ENCODE results near the gene XIRP1. TPM values are rescaled to one million over a fixed set of nuclear protein-coding genes. Genes with fewer than 3 reads are reported as not detected.
A peak's percentile ranks its signal among the peaks of the same experiment; 100 is the strongest.

Gene XIRP1
- total RNA-seq, 1 donor from 2014 or later = not detected

GRCh38 chr3:39210078-39210477 is 17.7 kb upstream of the XIRP1 start:
- DNase-seq (ENCODE audit: low read depth, low spot score) = no peak

DNA sequence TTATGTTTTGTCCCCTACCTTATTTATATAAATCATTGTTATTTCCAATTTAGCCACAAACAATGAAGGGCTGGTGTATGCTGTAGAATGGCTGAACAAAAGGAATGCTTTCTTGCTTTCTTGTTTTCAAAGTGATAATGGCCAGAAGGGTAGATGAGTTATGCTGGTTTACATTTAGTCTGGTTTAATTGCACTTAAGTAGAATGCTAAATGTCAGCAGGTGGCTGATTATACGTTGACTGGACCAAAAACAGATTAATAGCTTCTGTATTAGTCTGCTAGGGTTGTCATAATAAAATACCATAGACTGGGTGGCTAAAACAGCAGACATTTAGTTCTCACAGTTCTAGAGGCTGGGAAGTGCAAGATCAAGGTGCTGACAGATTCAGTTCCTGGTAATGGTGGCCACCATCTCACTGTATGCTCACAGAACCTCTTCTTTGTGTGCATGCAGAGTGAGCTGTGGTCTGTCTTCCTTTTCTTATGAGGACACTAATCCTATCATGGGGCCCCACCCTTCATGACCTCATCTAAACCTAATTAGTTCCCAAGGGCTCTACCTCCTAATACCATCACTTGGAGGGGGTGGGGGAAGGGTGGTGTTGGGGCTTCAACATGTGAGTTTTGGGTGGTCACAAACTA is 17.1 kb upstream of the XIRP1 start:
- no peak for DNase-seq (ENCODE audit: low read depth, low spot score)

DNA sequence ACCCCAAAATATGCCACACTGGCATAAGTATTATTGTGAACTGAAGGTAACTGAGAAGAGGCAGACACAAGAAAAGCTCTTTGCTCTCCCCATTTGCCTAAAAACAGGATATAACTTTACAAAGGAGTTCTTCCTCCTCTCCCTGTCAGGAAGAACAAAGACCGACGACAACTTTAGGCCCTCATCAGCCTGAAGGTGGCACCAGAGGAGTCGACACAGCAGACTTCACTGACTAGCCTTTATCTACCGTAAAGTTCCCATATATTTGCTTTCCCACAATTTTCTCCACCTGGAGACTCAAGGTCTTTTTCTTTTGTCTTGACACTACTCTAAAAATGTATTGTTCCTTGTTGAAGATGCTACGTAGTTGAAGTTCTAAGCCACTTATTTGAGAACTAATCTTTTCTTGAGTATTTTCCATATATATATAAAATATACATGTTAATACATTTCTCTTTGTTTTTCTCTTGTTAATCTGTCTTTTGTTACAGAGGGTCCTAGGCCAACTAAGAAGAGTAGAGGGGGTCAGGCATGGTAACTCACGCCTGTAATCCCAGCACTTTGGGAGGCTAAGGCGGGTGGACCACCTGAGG is 16.2 kb upstream of the XIRP1 start:
- peak; percentile 10 for DNase-seq (ENCODE audit: low read depth, low spot score)

- no peak for DNase-seq (ENCODE audit: low read depth, low spot score)
Measured at GRCh38 chr3:39207361-39208186, 15.2 kb upstream of the XIRP1 start.

GRCh38 chr3:39205919-39206516 is 13.6 kb upstream of the XIRP1 start:
- DNase-seq (ENCODE audit: low read depth, low spot score) = no peak

DNA sequence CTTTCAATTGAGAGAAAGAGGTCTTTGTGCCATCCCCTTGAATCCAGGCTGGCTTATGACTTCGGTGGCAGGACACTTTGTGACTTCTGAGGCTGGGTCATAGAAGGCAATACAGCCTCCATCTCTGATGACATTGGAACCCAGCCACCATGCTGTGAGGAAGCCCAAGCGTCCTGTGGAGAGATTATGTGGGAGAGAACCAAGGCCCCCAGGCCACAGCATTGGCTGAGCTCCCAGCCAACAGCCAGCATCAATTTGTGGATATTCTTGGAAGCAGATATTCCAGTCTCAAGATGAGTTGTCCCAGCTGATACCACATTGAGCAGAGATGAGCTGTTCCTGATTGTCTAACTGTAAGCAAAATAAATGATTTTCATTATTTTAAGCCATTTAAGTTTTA is 12.7 kb upstream of the XIRP1 start:
- no peak for DNase-seq (ENCODE audit: low read depth, low spot score)

DNA sequence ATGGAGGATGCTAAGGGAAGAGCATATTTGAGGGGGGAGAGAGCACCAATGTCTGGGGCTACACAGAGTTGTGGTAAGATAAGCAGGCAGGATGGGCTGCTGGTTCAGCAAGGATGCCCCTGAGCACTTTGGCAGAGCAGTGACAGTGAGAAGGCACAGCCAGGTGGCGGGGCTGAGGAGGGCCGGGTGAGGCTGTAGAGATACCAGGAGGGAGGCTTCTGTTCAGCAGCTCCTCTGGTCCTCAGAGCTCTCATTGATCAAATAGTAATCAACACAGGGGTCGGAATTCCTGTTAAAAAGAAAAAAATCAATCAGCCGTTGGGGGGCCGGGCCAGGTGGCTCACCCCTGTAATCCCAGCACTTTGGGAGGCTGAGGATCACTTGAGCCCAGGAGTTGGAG is 11.5 kb upstream of the XIRP1 start:
- no peak for DNase-seq (ENCODE audit: low read depth, low spot score)

GRCh38 chr3:39203402-39203801 is 11.0 kb upstream of the XIRP1 start:
- DNase-seq (ENCODE audit: low read depth, low spot score) = no peak

- no peak for DNase-seq (ENCODE audit: low read depth, low spot score)
Measured at GRCh38 chr3:39202094-39202493, 9.7 kb upstream of the XIRP1 start.

GRCh38 chr3:39196671-39197356 is 4.4 kb upstream of the XIRP1 start:
- no peak for DNase-seq (ENCODE audit: low read depth, low spot score)

DNA sequence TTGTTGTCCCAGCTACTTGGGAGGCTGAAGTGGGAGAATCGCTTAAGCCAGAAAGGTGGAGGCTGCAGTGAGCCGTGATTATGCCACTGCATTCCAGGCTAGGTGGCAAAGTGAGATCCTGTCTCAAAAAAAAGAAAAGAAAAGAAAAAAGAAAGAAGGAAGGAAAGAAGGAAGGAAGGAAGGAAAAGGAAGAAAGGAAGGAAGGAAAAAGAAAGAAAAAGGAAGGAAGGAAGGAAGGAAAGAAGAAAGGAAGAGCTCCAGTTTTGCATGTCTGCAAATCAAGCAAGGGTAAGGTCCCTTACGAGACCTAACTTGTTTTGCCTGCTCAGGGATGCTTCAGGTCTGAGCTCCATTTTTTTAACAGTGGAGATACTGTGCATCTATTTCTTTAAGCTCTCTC is 3.6 kb upstream of the XIRP1 start:
- DNase-seq (ENCODE audit: low read depth, low spot score) = no peak

DNA sequence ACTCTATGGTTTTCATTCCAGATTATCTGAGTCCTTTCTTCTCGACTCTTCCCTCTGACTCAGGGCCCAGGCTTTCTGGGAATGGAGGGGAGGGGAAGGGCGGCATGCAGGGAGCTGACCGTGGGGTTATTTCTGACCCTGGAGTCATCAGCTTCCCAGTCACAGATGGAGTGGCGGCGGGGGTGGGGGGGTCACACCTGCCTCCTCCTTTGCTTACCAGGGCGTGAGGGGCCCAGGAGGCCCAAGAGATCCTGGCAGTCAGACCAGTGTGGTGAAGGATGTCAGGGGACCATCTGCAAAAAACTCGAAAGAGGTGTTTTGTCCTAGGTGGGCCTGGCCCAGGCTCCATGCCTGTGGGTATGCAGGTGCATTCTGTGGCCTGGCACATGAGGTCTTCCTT is 996 bp upstream of the XIRP1 start:
- DNase-seq (ENCODE audit: low read depth, low spot score) = no peak

- no peak for DNase-seq (ENCODE audit: low read depth, low spot score)
Measured at GRCh38 chr3:39191773-39192172, 622 bp downstream of the XIRP1 start.

- no peak for DNase-seq (ENCODE audit: low read depth, low spot score)
Measured at GRCh38 chr3:39191111-39191510, 1.3 kb downstream of the XIRP1 start.

DNA sequence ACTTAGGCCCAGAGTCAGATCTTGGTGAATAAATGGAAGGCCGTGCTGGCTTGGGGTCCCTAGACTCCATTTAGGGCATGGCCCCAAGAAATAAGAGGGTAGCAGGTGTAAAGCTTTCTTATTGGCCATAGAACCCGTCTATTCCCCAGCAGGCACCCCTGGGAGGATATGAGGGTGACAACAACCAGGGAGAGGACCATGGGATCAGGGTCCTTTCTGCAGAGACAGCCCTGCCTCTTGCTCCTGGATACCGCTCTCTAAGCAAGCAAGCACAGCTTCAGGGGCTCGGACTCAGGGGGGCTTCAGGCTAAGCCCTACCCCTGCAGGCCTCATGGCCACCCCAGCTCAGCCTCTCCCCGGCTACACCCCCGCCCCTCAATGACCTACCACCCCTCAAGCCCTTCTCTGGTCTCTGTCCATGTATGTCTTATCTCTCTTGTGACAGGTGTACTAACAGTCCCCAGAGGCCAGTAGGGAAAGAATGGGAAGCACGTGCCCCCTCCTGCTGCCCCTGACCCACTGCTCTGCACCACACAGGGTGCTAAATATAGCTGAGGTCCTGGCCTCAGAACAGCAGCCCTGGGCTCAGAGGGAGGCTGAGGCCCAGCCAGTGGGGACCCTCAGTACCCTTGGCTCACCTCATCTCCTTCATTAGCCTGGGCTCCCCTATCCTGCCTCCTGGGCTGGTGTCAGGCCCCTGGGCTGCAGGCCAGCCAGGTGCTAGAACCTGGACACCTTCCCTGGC is 1.9 kb downstream of the XIRP1 start:
- no peak for DNase-seq (ENCODE audit: low read depth, low spot score)

GRCh38 chr3:39189959-39190269 is 2.5 kb downstream of the XIRP1 start:
- peak; percentile 35 for DNase-seq (ENCODE audit: low read depth, low spot score)

GRCh38 chr3:39189150-39189958 is 3.0 kb downstream of the XIRP1 start:
- DNase-seq (ENCODE audit: low read depth, low spot score) = no peak

- DNase-seq (ENCODE audit: low read depth, low spot score) = no peak
Measured at GRCh38 chr3:39188271-39189149, 3.9 kb downstream of the XIRP1 start.

All from pulmonary artery endothelial cell (primary cell).